Ishikawa (cell line): ENCODE data around the gene TSPAN5.

ENCODE experiments used
- CEBPB ChIP-seq: IDR thresholded peaks from 2 replicates; pipeline ENCODE4 v1.6.1; 2012
- CREB1 ChIP-seq: IDR thresholded peaks from 2 replicates; pipeline ENCODE4 v1.6.1; 2012; ENCODE audit warnings: low read depth
- EGR1 ChIP-seq: IDR thresholded peaks from 2 replicates; pipeline ENCODE4 v1.6.1; 2012
- EP300 ChIP-seq: IDR thresholded peaks from 2 replicates; pipeline ENCODE4 v1.6.1; 2012; ENCODE audit warnings: borderline replicate concordance
- FOXM1 ChIP-seq: IDR thresholded peaks from 2 replicates; pipeline ENCODE4 v1.6.1; 2012; ENCODE audit warnings: low read depth, borderline replicate concordance
- MAX ChIP-seq: IDR thresholded peaks from 2 replicates; pipeline ENCODE4 v1.6.1; 2012
- NFIC ChIP-seq: IDR thresholded peaks from 2 replicates; pipeline ENCODE4 v1.6.1; 2012
- RAD21 ChIP-seq: IDR thresholded peaks from 2 replicates; pipeline ENCODE4 v1.6.1; 2012; ENCODE audit warnings: low read depth
- TAF1 ChIP-seq: IDR thresholded peaks from 2 replicates; pipeline ENCODE4 v1.6.1; 2012; ENCODE audit warnings: low read depth, mild to moderate bottlenecking
- TCF12 ChIP-seq: IDR thresholded peaks from 2 replicates; pipeline ENCODE4 v1.6.1; 2012; ENCODE audit warnings: low read depth
- TEAD4 ChIP-seq: IDR thresholded peaks from 2 replicates; pipeline ENCODE4 v1.6.1; 2012
- USF1 ChIP-seq: IDR thresholded peaks from 2 replicates; pipeline ENCODE4 v1.6.1; 2012
- YY1 ChIP-seq: IDR thresholded peaks from 2 replicates; pipeline ENCODE4 v1.6.1; 2012; ENCODE audit warnings: low read depth
- ZBTB7A ChIP-seq: IDR thresholded peaks from 2 replicates; pipeline ENCODE4 v1.6.1; 2012; ENCODE audit warnings: low read depth
- TF ChIP-seq, protein P1 (sequence below): IDR thresholded peaks from 2 replicates; pipeline ENCODE4 v1.6.1; 2012; ENCODE audit warnings: low read depth, mild to moderate bottlenecking

TSPAN5 gene

DNA sequence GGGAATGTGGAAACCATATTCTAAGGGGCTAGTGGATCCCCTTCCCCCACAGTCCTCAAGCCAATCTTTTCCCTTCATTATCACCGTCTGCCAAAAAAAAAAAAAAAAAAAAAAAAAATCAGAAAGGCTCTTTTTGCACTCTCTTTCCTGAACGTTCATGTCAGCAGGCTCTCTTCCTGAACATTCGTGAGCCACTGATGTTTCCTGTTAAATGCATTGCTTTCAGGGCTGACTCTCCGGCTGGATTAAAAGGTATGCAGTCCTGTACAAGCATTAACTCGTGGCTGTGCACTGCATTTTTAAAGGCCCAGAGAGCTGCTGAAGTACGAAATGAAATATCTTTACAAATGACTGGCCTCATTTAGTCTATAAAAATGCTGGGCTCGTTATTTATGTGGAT is 34.0 kb upstream of the TSPAN5 start:
- TF ChIP-seq EGR1, result no peak
- no peak for TF ChIP-seq CREB1
- no peak for TF ChIP-seq USF1
- TF ChIP-seq YY1, result no peak
- no peak for TF ChIP-seq EP300
- TF ChIP-seq NFIC, result no peak
- TF ChIP-seq TEAD4, result no peak
- no peak for TF ChIP-seq RAD21
- no peak for TF ChIP-seq MAX
- no peak for TF ChIP-seq ZBTB7A
- no peak for TF ChIP-seq CEBPB
- no peak for TF ChIP-seq FOXM1
- no peak for TF ChIP-seq TCF12
- no peak for TF ChIP-seq TAF1
- TF ChIP-seq, protein P1, sequence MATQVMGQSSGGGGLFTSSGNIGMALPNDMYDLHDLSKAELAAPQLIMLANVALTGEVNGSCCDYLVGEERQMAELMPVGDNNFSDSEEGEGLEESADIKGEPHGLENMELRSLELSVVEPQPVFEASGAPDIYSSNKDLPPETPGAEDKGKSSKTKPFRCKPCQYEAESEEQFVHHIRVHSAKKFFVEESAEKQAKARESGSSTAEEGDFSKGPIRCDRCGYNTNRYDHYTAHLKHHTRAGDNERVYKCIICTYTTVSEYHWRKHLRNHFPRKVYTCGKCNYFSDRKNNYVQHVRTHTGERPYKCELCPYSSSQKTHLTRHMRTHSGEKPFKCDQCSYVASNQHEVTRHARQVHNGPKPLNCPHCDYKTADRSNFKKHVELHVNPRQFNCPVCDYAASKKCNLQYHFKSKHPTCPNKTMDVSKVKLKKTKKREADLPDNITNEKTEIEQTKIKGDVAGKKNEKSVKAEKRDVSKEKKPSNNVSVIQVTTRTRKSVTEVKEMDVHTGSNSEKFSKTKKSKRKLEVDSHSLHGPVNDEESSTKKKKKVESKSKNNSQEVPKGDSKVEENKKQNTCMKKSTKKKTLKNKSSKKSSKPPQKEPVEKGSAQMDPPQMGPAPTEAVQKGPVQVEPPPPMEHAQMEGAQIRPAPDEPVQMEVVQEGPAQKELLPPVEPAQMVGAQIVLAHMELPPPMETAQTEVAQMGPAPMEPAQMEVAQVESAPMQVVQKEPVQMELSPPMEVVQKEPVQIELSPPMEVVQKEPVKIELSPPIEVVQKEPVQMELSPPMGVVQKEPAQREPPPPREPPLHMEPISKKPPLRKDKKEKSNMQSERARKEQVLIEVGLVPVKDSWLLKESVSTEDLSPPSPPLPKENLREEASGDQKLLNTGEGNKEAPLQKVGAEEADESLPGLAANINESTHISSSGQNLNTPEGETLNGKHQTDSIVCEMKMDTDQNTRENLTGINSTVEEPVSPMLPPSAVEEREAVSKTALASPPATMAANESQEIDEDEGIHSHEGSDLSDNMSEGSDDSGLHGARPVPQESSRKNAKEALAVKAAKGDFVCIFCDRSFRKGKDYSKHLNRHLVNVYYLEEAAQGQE, result no peak

DNA sequence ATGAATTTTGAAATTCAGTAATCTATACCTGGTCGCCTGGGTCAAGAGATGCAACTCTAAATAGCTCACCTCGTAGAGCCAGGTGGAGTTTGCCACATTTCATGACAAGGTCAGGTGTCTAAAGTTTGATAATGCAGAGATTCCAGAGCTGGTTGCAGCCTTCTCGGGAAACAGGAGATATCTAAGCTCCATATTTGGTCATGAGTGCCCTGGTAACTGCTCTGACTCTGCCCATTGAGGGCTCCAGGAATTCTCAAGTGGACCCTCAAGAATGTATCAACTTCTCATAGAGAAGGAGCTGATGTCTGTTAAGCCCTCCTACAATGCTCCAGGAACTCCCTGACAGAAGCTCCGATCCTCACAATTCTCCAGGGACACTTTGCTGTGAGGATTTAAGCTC is 33.2 kb upstream of the TSPAN5 start:
- TF ChIP-seq TCF12 (no peak), TAF1 (no peak), CREB1 (no peak), YY1 (no peak), MAX (no peak), TEAD4 (no peak), NFIC (no peak), USF1 (no peak), EGR1 (no peak), ZBTB7A (no peak)
- TF ChIP-seq, protein P1, result no peak

DNA sequence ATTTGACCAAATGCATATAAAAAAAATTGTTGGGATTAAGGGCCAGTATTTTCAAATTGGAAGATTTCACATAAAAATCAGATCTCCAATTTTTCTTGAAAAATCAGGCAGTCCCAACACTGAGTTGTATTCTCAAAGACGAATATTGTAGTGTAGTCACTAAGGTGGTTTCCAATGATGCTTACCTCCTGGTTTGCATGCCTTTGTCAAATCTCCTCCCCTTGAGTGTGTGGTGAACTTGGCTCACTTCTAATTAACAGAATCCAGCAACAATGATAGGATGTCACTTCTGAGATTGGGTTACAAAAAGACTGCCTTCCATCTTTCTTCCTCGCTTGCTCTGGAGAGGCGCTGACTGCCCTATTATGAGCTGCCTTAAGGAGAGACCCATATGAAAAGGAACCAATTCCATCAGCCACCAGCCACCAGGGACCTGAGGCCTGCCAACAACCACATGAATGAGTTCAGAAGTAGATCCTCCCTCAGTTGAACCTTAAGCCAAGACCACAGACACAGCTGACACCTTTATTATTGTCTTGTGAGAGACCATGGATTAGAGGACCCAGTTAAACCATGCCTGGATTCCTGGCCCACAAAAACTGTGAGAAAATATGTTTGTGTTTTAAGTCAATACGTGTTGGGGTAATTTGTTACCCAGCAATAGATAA is 31.2 kb upstream of the TSPAN5 start:
- TF ChIP-seq USF1, result no peak
- no peak for TF ChIP-seq ZBTB7A
- no peak for TF ChIP-seq TEAD4
- TF ChIP-seq, protein P1, result no peak
- TF ChIP-seq CEBPB, result no peak
- no peak for TF ChIP-seq MAX
- no peak for TF ChIP-seq TAF1
- TF ChIP-seq TCF12, result no peak
- TF ChIP-seq RAD21, result no peak
- no peak for TF ChIP-seq EGR1
- TF ChIP-seq EP300, result no peak
- TF ChIP-seq NFIC, result no peak
- no peak for TF ChIP-seq FOXM1
- TF ChIP-seq YY1, result no peak
- TF ChIP-seq CREB1, result no peak
